Left kidney (tissue), 2 donors: ENCODE results near the gene PML. TPM values are rescaled to one million over a fixed set of nuclear protein-coding genes. Genes with fewer than 3 reads are reported as not detected.
"Not testable (repeated sequence)": the region's sequence is repeated elsewhere in the genome, so short reads cannot be mapped to it uniquely, and the experiment has no call there.

Experiments
- DNase-seq: peaks from one replicate; pipeline ENCODE4 v3.0.0-alpha.2; 2013
- polyA plus RNA-seq: library from polyadenylated mRNA; unstranded; fragments of 120-200 nt; gene quantifications from one replicate; pipeline ENCODE4 v1.2.1, GENCODE V29; 2013; ENCODE audit not compliant: insufficient read length

The PML gene
- polyA plus RNA-seq, 1 donor: 31.8 TPM

DNA sequence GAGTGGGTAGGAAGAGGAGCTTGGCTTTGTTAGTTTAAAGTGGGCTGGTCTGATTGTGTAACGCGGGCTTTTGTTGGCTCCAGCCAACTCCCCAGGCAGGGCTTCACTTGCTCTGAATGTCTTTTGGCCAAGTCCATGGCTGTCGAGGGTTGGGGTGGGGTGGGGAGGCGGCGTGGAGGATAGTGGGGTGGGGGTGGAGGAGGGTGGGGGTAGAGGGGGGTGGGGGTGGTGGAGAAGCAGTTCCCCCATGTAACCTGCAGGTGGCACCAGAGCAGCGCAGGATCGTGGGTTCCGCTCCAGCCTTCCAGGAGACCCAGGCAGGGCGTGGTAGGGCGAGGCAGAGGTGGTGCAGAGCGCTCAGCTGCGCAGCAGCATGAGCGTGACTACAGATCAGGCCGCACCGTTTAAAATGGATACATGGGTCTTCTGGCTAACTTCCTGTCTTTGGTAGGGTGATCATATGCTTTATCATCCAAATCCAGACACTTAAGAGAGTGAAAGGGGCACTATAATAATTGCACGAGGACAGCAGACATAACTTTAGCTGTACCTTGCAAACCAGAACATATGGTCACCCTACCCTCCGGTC lies 59.5 kb downstream of the PML start:
- DNase-seq: peak; percentile 55

- DNase-seq: no peak
Measured at GRCh38 chr15:74055804-74056203, 61.3 kb downstream of the PML start.

DNA sequence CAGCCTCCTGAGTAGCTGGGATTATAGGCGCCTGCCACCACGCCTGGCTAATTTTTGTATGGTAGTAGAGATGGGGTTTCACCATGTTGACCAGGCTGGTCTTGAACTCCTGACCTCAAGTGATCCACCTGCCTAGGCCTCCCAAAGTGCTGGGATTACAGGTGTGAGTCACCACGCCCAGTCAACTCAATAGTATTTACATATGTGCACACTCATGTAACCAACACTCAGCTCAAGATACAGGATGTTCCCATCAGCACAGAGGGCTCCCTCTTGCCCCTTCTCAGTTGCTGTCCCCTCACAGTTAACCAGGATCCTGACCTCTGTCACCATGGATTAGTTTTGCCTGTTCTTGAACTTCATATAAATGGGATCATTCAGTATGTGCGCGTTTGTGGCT lies 61.8 kb downstream of the PML start:
- not testable (repeated sequence) for DNase-seq

DNA sequence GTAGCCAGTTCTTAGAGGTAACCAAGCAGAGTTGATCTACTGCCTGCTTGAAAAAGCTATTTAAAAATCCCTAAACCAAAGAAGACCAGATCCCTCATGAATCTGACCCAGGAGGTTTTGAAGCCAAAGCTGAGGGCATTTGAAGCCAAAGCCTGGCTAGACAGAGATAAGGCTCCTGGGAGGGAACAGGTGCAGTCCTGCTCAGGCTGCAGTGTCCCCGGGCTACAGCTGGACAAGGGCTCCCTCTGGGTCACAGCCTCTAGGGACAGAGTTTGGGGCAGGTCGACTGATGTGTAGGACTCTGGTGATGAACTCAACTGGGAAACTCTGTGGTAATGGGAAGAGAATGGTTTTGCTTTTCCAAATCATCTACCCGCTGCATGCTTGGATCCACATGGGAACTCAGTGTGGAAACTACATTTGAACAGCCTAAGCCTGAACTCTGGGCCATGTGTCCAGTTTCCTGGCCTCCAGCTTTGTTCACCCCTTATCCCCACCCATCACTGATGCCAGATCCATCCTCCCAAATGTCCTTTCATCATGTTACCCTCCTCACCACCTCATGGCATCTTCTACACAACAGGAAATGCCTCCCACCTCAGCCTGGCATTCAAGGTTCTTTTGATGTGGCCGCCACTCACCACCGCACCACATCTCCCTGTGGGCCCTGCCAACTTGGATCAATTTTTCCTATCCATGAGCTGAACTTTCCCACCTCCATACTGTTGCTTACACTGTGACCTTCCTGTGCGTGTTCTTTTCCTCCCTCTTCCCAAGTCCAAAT lies 64.7 kb downstream of the PML start:
- not testable (repeated sequence) for DNase-seq

DNA sequence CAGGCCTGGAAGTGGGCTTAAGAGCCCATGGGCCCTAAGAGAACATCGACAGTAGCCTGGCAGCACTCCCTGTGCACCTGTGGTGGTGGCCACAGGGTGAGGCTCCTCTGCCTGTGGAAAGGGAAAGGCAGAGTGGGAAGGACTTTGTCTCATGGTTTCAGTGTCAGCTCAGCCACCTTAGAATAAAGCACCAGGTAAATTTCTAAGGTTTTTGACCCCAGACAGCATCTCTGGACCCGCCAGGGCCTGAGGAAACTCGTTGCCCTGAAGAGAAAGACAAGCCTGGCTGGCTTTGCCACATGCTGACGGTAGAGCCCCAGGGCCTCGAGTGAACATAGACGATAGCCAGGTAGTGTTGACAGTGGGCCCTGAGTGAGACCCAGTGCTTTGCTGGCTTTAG lies 65.7 kb downstream of the PML start:
- no peak for DNase-seq

DNA sequence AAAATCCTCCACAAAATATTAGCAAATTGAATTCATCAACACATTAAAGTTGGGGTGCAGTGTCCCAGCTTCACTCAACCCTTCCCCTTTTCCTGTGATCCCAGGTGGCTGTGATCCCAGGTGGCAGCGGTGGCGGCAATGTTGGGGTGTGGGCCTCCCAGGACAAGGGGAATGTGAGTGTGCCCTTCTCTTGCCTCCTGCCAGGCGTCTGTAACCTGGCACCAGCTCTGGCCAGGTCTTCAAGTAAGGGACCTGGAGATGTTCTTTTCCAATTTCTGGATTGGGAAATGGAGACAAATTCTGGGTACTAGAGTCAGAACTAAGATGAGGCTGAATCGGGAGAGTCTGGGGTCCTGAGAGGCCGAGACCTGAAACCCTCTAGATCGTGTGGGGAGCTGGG lies 67.7 kb downstream of the PML start:
- DNase-seq: no peak

GRCh38 chr15:74062671-74063070 lies 68.2 kb downstream of the PML start:
- DNase-seq: no peak

DNA sequence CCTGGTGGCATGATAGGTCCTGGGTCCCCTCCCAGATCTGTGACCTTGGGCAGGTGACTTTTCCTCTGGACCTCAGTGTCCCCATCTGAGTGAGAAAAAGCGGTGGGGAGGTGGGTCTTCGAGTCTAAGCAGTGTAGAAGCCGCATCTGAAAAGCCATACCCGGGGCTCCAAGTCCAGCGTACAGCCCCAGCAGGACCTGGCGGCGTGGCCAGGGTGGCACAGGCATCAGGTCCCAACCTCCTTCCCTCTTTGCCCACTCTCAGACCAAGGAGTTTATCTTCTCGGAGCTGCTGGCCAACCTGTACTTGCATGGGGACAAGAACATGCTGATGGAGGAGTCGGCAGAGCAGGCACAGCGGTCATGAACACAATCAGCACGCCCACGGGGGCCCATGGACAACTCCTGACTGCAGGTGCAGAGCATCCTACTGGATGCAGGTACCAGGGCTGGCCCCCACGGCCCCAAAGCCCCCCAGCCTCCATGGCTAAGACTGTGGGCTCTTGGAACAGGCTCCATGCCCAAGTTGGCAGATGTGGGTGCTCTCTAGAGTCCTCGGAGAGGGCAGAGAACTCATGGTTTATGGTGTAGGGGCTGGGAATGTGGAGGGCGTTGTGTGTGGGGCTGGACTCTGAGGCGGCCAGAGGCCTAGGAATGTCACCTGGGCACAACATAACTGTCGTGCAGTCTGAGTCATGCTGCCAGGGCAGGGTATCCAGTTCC lies 69.1 kb downstream of the PML start:
- DNase-seq: not testable (repeated sequence)

- DNase-seq: not testable (repeated sequence)
Measured at GRCh38 chr15:74064183-74064582, 69.7 kb downstream of the PML start.

GRCh38 chr15:74064822-74065221 lies 70.3 kb downstream of the PML start:
- DNase-seq: not testable (repeated sequence)

DNA sequence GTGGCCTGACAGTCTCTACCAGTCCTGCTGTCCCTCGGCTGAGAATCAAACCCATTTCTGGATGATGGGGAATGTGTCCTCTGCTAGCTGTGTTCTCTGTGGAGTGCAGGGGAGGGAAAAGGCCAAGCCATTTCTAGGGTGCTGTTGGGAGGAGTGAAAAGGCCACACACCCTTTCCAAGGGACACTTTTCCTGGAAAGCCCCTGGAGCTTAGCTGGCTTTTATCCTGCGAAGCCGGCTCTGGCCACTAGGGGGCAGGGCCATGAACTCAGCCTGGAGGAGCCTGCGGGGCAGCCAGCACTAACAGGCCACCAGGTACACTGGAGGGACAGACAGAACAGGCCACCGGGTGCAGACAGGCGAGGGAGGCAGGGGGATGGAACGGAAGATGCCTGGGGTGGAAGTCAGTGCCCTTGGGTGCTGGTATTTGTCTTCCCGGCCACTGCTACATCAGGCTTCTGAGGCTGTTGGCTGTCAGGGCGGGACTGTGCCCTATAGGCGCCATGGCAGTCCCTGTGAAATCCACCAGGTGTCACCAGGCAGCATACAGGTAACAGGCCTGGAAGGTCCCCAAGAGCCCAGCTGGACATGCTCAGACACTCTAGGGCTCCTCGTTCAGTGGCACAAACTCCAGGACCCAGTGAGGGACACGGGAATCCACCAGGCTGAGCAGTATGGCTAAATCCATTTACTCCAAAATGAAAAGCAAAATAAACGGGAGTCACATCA lies 71.3 kb downstream of the PML start:
- DNase-seq: not testable (repeated sequence)

DNA sequence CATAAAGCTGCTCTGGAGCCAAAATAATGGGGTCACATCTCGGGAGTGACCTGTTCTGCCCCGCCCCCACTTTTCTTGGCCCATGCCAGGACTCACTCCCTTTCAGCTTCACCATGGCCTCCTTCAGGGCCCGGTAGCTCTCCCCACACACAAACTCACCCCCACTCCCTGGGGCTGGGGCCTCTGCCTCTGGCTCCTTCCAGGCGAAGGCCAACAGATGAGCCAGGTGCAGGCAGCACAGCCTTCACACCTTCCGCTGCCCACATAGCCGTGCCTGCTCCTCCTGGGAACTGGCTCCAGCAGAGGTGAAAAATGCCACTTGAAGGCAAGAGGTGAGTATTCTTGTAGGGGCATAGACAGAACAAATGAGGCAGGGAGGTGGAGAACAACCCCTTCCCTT lies 77.1 kb downstream of the PML start:
- DNase-seq: not testable (repeated sequence)

GRCh38 chr15:74072132-74072531 lies 77.6 kb downstream of the PML start:
- not testable (repeated sequence) for DNase-seq

DNA sequence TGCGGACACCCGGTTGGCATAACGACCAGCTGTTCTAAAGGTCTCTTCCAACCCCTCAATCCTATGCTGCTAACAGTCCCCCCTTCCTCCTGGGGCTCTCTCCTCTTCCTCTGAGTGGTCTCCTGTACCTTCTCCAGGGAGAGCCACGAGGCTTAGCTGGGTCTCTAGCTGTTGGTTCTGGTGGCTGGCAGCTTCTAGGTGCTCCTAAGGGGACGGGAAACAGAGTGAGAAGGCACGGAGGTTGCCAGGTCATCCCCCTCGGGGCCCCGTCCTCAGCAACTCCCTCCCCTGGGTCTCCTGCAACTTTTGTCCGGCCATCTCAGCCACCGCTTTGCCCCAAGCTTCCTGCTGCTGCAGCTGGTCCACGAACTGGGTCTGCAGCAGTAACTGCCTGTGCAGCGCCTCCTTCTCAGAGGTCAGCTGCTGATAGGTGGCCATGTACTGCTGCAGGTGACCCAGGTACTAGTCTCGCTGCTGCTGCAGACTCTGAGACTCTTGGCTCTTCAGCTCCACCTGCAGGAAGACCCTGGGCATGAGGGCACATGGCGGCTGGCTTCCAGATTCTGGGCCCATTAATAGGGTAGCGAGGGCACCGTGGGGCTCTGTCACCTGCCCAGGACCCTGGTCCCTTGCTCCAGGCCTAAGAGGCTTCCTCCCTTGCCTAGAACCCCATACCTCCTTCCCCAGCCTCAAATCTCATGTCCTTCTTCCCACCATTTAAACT lies 78.3 kb downstream of the PML start:
- not testable (repeated sequence) for DNase-seq

- DNase-seq: not testable (repeated sequence)
Measured at GRCh38 chr15:74075781-74076180, 81.3 kb downstream of the PML start.

DNA sequence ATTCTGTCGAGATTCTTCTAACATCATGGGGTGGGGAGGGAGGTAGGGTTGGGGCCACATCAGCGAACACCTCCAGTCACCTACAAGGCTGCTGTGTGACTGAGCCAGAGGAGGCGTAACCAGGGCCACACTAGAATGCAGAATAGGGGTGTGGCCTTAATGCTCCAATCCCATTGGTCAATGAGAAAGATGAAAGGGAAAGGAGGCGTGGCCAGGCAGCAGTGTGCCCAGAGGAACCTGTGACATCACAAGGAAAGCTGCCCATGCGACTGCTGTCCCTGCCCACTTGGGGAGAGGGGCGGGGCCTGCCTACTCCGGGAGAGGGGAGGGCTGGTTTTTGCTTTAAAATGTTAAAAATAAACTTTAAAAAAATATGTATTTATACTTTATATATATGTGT lies 87.9 kb downstream of the PML start, which contains the start of gene GOLGA6A:
GOLGA6A (minus strand) TSS at position 101 of the 400 bp plus-strand sequence; CDS start at position 60, 41 bp downstream.
- DNase-seq: not testable (repeated sequence)

DNA sequence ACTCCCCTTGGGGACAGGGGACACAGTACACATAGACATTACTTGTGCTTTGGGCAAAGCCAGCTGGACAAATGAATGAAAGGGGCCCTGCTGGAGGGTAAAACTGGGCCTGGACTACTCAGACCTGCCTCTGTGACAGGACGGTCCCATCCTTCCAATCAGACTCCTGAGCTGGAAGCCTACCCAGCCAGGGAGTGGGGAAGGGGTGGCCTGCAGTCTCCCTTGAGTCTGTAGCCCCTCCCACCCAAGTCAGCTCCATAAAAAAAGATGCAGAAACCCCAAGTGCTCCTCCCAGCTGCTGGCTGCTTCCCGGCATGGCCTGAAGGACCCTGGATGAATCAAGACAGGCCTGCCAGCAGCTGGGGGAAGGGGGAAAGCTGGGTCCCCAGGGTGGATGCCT lies 100.1 kb downstream of the PML start:
- DNase-seq: not testable (repeated sequence)

GRCh38 chr15:74095610-74096009 lies 101.1 kb downstream of the PML start:
- DNase-seq: not testable (repeated sequence)

- DNase-seq: not testable (repeated sequence)
Measured at GRCh38 chr15:74096753-74097474, 102.4 kb downstream of the PML start.
